ENCODE data around the gene C19orf33. TPM values are rescaled to one million over a fixed set of nuclear protein-coding genes. Genes with fewer than 3 reads are reported as not detected.

The C19orf33 gene
- total and polyA plus RNA-seq, 9 of the 15 experiments (the other 6 are each of a cell fraction or from before 2014, with no cell fraction given), result 3.2 TPM; not detected in 8

DNA sequence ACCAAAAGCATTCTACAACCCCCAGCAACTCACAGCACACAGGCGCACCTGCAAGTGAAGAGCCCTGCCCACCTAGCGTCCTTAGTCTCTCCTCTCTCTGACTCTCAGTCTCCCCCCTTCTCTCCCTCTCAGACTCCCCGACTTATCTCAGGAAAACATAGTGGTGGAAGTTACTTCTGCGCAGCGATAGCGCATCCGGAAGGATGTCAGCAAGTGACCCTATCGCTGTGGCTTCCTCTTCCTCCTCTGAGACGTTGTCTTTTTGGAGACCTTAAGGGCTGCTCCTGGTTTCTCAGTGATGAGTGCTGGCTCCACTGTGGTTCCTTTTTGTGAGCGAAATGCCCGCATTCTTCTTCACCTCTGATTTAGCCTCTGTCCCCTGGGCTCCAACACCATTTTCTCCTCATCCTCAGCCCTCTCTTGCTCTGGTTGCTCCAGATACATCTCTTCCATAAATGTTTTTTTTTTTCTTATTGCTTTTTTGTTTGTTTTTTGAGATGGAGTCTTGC is 13.1 kb downstream of the C19orf33 start (continued):
- TF ChIP-seq ZNF232 (CRISPR knock-in tag; IDR thresholded peaks at IDR 0.05), result no peak
- TF ChIP-seq ZNF551 (CRISPR knock-in tag; IDR thresholded peaks at IDR 0.05), result no peak
- TF ChIP-seq HNRNPUL1 (IDR thresholded peaks at IDR 0.05; ENCODE audit: low read length), result no peak
- TF ChIP-seq TCF7L2 (IDR thresholded peaks at IDR 0.05; ENCODE audit: low read depth, low read length), result no peak
- no peak for TF ChIP-seq SMC3 (conservative IDR thresholded peaks at IDR 0.05; ENCODE audit: insufficient read depth, low read depth, low read length)
- TF ChIP-seq HSF4 (CRISPR knock-in tag; IDR thresholded peaks at IDR 0.05; ENCODE audit: borderline replicate concordance), result no peak
- TF ChIP-seq, protein P1, sequence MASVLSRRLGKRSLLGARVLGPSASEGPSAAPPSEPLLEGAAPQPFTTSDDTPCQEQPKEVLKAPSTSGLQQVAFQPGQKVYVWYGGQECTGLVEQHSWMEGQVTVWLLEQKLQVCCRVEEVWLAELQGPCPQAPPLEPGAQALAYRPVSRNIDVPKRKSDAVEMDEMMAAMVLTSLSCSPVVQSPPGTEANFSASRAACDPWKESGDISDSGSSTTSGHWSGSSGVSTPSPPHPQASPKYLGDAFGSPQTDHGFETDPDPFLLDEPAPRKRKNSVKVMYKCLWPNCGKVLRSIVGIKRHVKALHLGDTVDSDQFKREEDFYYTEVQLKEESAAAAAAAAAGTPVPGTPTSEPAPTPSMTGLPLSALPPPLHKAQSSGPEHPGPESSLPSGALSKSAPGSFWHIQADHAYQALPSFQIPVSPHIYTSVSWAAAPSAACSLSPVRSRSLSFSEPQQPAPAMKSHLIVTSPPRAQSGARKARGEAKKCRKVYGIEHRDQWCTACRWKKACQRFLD (CRISPR knock-in tag; IDR thresholded peaks at IDR 0.05), result peak; percentile 87
- TF ChIP-seq, protein P2, sequence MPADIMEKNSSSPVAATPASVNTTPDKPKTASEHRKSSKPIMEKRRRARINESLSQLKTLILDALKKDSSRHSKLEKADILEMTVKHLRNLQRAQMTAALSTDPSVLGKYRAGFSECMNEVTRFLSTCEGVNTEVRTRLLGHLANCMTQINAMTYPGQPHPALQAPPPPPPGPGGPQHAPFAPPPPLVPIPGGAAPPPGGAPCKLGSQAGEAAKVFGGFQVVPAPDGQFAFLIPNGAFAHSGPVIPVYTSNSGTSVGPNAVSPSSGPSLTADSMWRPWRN (IDR thresholded peaks at IDR 0.05; ENCODE audit: low read depth), result peak; percentile 61
- TF ChIP-seq HBP1 (CRISPR knock-in tag; IDR thresholded peaks at IDR 0.05), result peak; percentile 75; the same call in 1 of the 2 replicates
- TF ChIP-seq HMGN3 (IDR thresholded peaks at IDR 0.05; ENCODE audit: borderline replicate concordance, extremely low read depth, insufficient read length, low read depth, low read length), result peak; percentile 81
- peak; percentile 96 for TF ChIP-seq NBN (IDR thresholded peaks at IDR 0.05; ENCODE audit: low read depth)
- TF ChIP-seq ZNF507 (tag; conservative IDR thresholded peaks at IDR 0.05), result no peak
- TF ChIP-seq NCOA1 (IDR thresholded peaks at IDR 0.05; ENCODE audit: low read depth), result peak; percentile 93
- no peak for TF ChIP-seq E2F5 (CRISPR knock-in tag; IDR thresholded peaks at IDR 0.05)
- TF ChIP-seq GATAD2B (IDR thresholded peaks at IDR 0.05; ENCODE audit: borderline replicate concordance), result peak; percentile 38; the same call in 1 of the 2 replicates
- TF ChIP-seq CC2D1A (IDR thresholded peaks at IDR 0.05), result peak; percentile 96
- peak; percentile 75 for TF ChIP-seq E2F8 (IDR thresholded peaks at IDR 0.05; ENCODE audit: low read depth, partially characterized antibody)

Data from K562 (cell line).